ENCODE results near the gene TECPR1.

GRCh38 chr7:98209166-98209920, 42.7 kb downstream of the TECPR1 start:
- no peak for TF ChIP-seq CTCF (IDR thresholded peaks at IDR 0.05)
- no peak for TF ChIP-seq POLR2A (IDR thresholded peaks at IDR 0.05)

Measured in testis (tissue), 2 donors.